Heart right ventricle (tissue), 16 donors: ENCODE measurements around the gene PLEKHA7. TPM values are rescaled to one million over a fixed set of nuclear protein-coding genes. Genes with fewer than 3 reads are reported as not detected.

ENCODE experiments used
- ATAC-seq, 8 donors: fragments of 200-7000 bp; cut with Tn5 transposase; one replicate each; pipeline ENCODE4 v1.9.1; 2020; ENCODE audit warnings: mild to moderate bottlenecking in 8 of 8, moderate library complexity in 8 of 8, moderate number of reproducible peaks in 1 of 8
- DNase-seq, 2 donors: peaks; one replicate each; pipeline ENCODE4 v3.0.0-alpha.2; 2020
- H3K27ac ChIP-seq, 10 donors: fragments of 200-600 bp; sonication (generic) in 2 of 10; one replicate each; pipeline versions ENCODE4 v1.5.0 to v1.8.0; 2020 to 2022; ENCODE audit warnings: mild to moderate bottlenecking in 3 of 10
- H3K27me3 ChIP-seq, 7 donors: fragments of 200-600 bp; one replicate each; pipeline ENCODE4 v1.8.0; 2021 to 2022; ENCODE audit warnings: mild to moderate bottlenecking in 2 of 7
- H3K36me3 ChIP-seq, 9 donors: fragments of 200-600 bp; sonication (generic) in 1 of 9; one replicate each; pipeline versions ENCODE4 v1.5.0 to v1.8.0; 2020 to 2022; ENCODE audit warnings: mild to moderate bottlenecking in 2 of 9
- H3K4me1 ChIP-seq, 9 donors: fragments of 200-600 bp; sonication (generic) in 1 of 9; one replicate each; pipeline versions ENCODE4 v1.5.0 to v1.8.0; 2020 to 2022; ENCODE audit warnings: mild to moderate bottlenecking in 4 of 9
- H3K4me3 ChIP-seq, 10 donors: fragments of 200-600 bp; sonication (generic) in 2 of 10; one replicate each; pipeline versions ENCODE4 v1.5.0 to v1.8.0; 2020 to 2022; ENCODE audit warnings: mild to moderate bottlenecking in 7 of 10, moderate library complexity in 2 of 10
- H3K9me3 ChIP-seq, 11 donors: fragments of 200-600 bp in 10 of 11; sonication (generic) in 2 of 11; one replicate each; pipeline versions ENCODE4 v1.5.0 to v1.8.0; 2013 to 2022; ENCODE audit warnings: mild to moderate bottlenecking in 2 of 11, control low read depth in 1 of 11, moderate library complexity in 1 of 11
- WGBS, 2 donors: extraction: QIAGEN DNeasy Blood & Tissue Kit; methylation state at CpG; one replicate each; pipeline ENCODE4 v1.1.7; 2013; ENCODE audit warnings: inconsistent platforms in 1 of 2; 5-methylcytosine and 5-hydroxymethylcytosine counted together
- intact Hi-C, 10 donors: fragments of 100-400 bp; cut with DNase I; formaldehyde crosslinking; loops; one replicate each; pipeline versions ENCODE4 v1.11.1 to v1.14.2; 2022
- polyA plus RNA-seq, 2 donors: library from polyadenylated mRNA; stranded (reverse); fragments of 200-250 nt; gene quantifications; one replicate each; pipeline ENCODE4 v1.2.3, GENCODE V29; 2013
- total RNA-seq, 10 donors: library from RNA; stranded (reverse); fragmentation: NEBNext Ultra II Directional in 3 of 10; extraction: Animal tissue kit (Norgen Biotek cat#: 25700) in 3 of 10; gene quantifications; one replicate each; pipeline versions ENCODE4 v1.2.1 to v1.2.4, GENCODE V29; 2021 to 2023
- TF ChIP-seq, protein P1 (sequence below), 9 donors: fragments of 200-600 bp; sonication (generic) in 2 of 9; IDR thresholded peaks; one replicate each; pipeline versions ENCODE4 v1.5.0 to v1.8.0; 2021 to 2022; ENCODE audit warnings: antibody characterized with exemption in 9 of 9, mild to moderate bottlenecking in 5 of 9, moderate library complexity in 1 of 9
- donor health status: Arrhythmogenic right ventricular cardiomyopathy.
- donor health status: ischemic (EF 13 %, LVEDD 7.1; RV severe dilation, severe dysfunction).
- donor health status: healthy with polysubstance abuse.
- donor health status: DM: no; HTN: yes; CAD: no.
- donor health status: DM: no; HTN: no; CAD: no.
- donor health status: ischemic (EF 25% LVEDD 6.9; RV normal size, moderate dysfunction).
- donor health status: ischemic (EF 25% LVEDD 5.7; RV mildly dilated, moderate dysfunction).
- donor health status: healthy.
- donor health status: DM: yes; HTN: yes; CAD: no.
- donor health status: Ischemic cardiomyopathy.
- donor health status: ischemic (EF 35%, LVEDD 5.7; RV mildly dilated, moderate dysfunction).
- donor health status: nonischemic (EF 11% LVEDD 7.7; RV severe dilation, severe dysfunction).
- donor health status: DM: yes; HTN: yes; CAD: no.
- donor health status: PGD.
- donor health status: ischemic (EF 29% LVEDD 5.4; RV normal size, mild dysfunction).
- donor health status: nonischemic (EF 23%, LVEDD 6.1; RV moderate dilation, normal function).

The PLEKHA7 gene
- total and polyA plus RNA-seq, 12 donors, result 15.3 to 46.9 (median 24.0) TPM

DNA sequence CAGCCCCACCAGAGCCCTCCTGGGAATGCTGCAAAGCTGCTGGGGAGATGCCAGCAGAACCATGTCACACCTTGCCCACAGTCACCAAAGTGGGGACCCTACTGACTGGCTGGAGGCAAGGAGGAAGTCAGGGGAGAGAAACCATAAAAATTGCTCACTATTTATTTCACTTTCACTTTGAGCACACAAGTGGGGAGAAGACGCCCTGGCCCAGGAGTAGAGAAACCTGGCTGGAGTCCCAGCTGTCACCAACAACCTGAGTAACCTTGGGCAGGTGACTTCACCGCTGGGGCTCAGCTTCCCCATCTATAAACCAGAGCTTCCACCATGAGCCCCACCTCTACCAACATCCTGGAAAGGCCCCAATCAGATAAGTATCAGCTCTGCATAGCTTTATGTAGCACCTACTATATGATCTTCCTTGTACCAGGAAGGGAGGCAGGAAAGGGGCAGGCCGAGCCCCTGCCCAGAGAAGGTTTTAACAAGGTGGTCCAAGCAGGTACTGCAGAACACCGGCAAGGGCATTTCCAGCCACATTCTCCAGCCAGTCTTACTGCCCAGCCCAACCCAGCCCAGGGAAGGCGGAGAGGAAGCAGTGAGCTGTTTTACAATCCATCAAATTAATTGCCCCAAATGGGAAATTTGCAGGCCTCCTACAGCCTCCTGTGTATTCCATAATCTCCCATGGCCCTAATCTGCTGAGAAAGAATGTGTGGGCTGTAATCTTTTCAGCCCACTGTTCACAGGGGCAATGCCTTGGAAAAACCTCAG, 27.6 kb downstream of the PLEKHA7 start:
- DNase-seq (no peak), ATAC-seq (peak in 4 of 8 donors; percentile 6 to 34 (median 14))
- Histone ChIP-seq H3K36me3 (no peaks in the 10 kb centered on the region), H3K9me3 (no peaks in the 10 kb centered on the region), H3K27me3 (no peaks in the 10 kb centered on the region), H3K4me3 (no peak overlapping the region), H3K4me1 (peaks cover 0 to 36% (median 15%) of the 10 kb centered on the region in 9 donors), H3K27ac (peak overlapping the region in 1 of 10 donors; percentile 32)
- intact Hi-C loops, result no loop called here
- TF ChIP-seq, protein P1, sequence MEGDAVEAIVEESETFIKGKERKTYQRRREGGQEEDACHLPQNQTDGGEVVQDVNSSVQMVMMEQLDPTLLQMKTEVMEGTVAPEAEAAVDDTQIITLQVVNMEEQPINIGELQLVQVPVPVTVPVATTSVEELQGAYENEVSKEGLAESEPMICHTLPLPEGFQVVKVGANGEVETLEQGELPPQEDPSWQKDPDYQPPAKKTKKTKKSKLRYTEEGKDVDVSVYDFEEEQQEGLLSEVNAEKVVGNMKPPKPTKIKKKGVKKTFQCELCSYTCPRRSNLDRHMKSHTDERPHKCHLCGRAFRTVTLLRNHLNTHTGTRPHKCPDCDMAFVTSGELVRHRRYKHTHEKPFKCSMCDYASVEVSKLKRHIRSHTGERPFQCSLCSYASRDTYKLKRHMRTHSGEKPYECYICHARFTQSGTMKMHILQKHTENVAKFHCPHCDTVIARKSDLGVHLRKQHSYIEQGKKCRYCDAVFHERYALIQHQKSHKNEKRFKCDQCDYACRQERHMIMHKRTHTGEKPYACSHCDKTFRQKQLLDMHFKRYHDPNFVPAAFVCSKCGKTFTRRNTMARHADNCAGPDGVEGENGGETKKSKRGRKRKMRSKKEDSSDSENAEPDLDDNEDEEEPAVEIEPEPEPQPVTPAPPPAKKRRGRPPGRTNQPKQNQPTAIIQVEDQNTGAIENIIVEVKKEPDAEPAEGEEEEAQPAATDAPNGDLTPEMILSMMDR (IDR thresholded peaks at IDR 0.05), result no peak
- 52 to 58% methylated on average over 5 of the region's 5 CpGs for WGBS, 2 donors

DNA sequence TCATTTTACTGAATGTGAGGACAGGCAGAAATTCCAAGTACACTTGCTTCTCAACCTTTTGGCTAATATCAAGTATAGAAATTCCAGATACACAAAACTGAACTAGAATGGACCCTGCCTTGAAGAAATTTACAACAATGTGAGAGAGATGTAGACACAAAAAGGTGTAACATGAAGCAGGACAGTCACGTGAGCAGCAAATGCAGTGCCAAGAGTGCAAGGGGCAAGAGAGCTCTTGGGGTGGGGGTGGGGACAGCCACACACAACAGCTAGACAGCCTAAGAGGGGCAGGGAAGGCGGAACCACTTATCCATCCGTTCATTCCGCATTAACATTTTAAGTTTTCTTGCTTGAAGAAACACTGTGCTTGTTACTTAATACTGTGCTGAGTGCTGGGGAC, 28.9 kb downstream of the PLEKHA7 start:
- H3K27ac ChIP-seq, result no peak overlapping the region
- ATAC-seq, result no peak
- H3K36me3 ChIP-seq, result no peaks in the 10 kb centered on the region
- H3K4me3 ChIP-seq, result no peak overlapping the region
- TF ChIP-seq, protein P1 (IDR thresholded peaks at IDR 0.05), result no peak
- no peak for DNase-seq
- 53 to 70% methylated on average over 4 of the region's 4 CpGs for whole genome bisulfite sequencing, 2 donors
- H3K27me3 ChIP-seq, result no peaks in the 10 kb centered on the region
- H3K9me3 ChIP-seq, result no peaks in the 10 kb centered on the region
- intact Hi-C loops, result no loop called here
- peaks cover 0 to 43% (median 15%) of the 10 kb centered on the region in 9 donors for H3K4me1 ChIP-seq

DNA sequence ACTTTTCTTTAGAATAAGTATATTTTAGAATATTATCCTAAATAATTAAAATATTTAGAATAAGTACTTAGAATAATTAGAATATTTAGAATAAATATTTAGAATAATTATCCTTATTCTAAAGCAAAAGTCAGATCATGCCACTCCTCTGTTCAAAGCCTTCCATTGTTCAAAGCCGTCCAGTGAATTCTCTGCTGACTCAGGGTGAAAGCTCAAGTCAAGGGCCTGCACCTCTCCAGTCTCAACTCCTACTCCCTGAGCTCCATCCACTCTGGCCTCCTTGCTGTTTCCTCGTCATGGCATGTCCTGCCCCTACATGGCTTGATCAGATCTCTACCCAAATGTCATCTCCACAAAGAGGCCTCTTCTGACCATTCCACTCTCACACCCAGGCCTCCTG, 30.0 kb downstream of the PLEKHA7 start:
- no peak overlapping the region for H3K27ac ChIP-seq
- TF ChIP-seq, protein P1 (IDR thresholded peaks at IDR 0.05), result no peak
- no peaks in the 10 kb centered on the region for H3K9me3 ChIP-seq
- no peaks in the 10 kb centered on the region for H3K27me3 ChIP-seq
- DNase-seq, result no peak
- no peak for ATAC-seq
- 82 to 91% methylated on average over 2 of the region's 2 CpGs for WGBS, 2 donors
- H3K4me3 ChIP-seq, result no peak overlapping the region
- H3K4me1 ChIP-seq, result peaks cover 0 to 43% (median 15%) of the 10 kb centered on the region in 9 donors
- intact Hi-C loops, result no loop called here
- no peaks in the 10 kb centered on the region for H3K36me3 ChIP-seq

DNA sequence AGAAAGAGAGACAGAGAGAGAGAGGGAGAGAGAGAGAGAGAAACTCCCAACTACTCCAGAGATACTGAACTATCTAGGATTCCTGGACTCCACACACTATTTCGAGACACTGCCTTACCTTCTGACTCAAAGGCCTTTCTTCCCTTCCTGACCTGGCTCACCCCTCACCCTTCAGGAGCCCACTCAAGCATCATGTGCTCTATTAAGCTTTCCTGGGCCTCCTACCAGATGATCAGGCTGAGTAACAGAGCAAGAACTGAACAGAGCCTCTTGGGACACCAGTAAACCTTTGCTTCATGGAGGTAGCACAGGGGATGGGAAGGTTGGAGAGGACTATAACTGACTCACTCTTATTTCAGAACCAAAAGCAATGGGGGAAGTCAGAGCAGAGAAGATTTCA, 31.4 kb downstream of the PLEKHA7 start:
- no peaks in the 10 kb centered on the region for H3K9me3 ChIP-seq
- H3K27ac ChIP-seq, result no peak overlapping the region
- intact Hi-C loops, result no loop called here
- peaks cover 0 to 43% (median 15%) of the 10 kb centered on the region in 9 donors for H3K4me1 ChIP-seq
- H3K4me3 ChIP-seq, result no peak overlapping the region
- 80 to 83% methylated on average over 1 of the region's 1 CpG for WGBS, 2 donors
- no peaks in the 10 kb centered on the region for H3K27me3 ChIP-seq
- no peak for DNase-seq
- TF ChIP-seq, protein P1 (IDR thresholded peaks at IDR 0.05), result no peak
- no peaks in the 10 kb centered on the region for H3K36me3 ChIP-seq
- ATAC-seq, result peak in 1 of 8 donors; percentile 4
